ENCODE measurements around the gene ACTL9. TPM values are rescaled to one million over a fixed set of nuclear protein-coding genes. Genes with fewer than 3 reads are reported as not detected.

ACTL9 gene
- total and polyA plus RNA-seq, 2 donors (not counting 3 experiments of a cell fraction or from before 2014, with no cell fraction given), result not detected

GRCh38 chr19:8703223-8703622 lies 4.6 kb upstream of the ACTL9 start:
- Histone ChIP-seq H3K9me1 (replicated peaks; ENCODE audit: control insufficient read depth, extremely low read depth, insufficient read depth, low read length) (no peaks in the 10 kb centered on the region), H3K4me1 (ENCODE audit: control insufficient read depth, extremely low read depth, insufficient read depth, low read length) (no peaks in the 10 kb centered on the region), H3K27me3 (ENCODE audit: control insufficient read depth in 2 of 2, insufficient read depth in 2 of 2, low read length in 2 of 2) (no peaks in the 10 kb centered on the region), H4K20me1 (replicated peaks; ENCODE audit: control insufficient read depth, extremely low read depth, insufficient read depth, low read length) (no peaks in the 10 kb centered on the region), H3K36me3 (ENCODE audit: control insufficient read depth in 2 of 2, extremely low read depth in 1 of 2, insufficient read depth in 2 of 2, low read length in 2 of 2) (no peaks in the 10 kb centered on the region), H2AFZ (ENCODE audit: low read depth, low read length) (no peak overlapping the region), H3K79me2 (ENCODE audit: control insufficient read depth, insufficient read depth, low read length) (no peaks in the 10 kb centered on the region), H3K9ac (replicated peaks; ENCODE audit: extremely low read depth, insufficient read depth, low read length) (no peak overlapping the region), H3K27ac (ENCODE audit: insufficient read depth, low read depth, low read length) (no peak overlapping the region), H3K4me2 (ENCODE audit: insufficient read depth, low read length) (no peak overlapping the region), H3K9me3 (replicated peaks; ENCODE audit: control insufficient read depth, insufficient read depth, low read length) (no peaks in the 10 kb centered on the region), H3K4me3 (replicated peaks in 1 of 3; ENCODE audit: insufficient read depth in 1 of 3, low read depth in 1 of 3, low read length in 3 of 3) (no peak overlapping the region)
- no TSS peak for BruUV-seq (replicated peaks)
- ChIA-PET POLR2A (no interaction called here), CTCF (no interaction called here)
- FAIRE-seq (no peak), DNase-seq (ENCODE audit: low read depth, low spot score) (no peak)
- intact Hi-C loops (cut with micrococcal nuclease), result no loop called here
- TF ChIP-seq EZH2 (IDR thresholded peaks at IDR 0.05; ENCODE audit: borderline replicate concordance, low read depth, low read length, severe bottlenecking) (no peak), FOS (IDR thresholded peaks at IDR 0.05; ENCODE audit: borderline replicate concordance, insufficient read depth, low read length) (no peak), MYC (IDR thresholded peaks at IDR 0.05; ENCODE audit: low read depth, low read length) (no peak), POLR2A (IDR thresholded peaks at IDR 0.05; ENCODE audit: low read depth, low read length) (no peak), JUN (IDR thresholded peaks at IDR 0.05; ENCODE audit: borderline replicate concordance, insufficient read depth, insufficient read length, low read depth) (no peak), GATA2 (IDR thresholded peaks at IDR 0.05; ENCODE audit: insufficient read depth, insufficient read length, low read depth, low read length) (no peak), MAX (IDR thresholded peaks at IDR 0.05; ENCODE audit: insufficient read depth, insufficient read length) (no peak), POLR2AphosphoS5 (IDR thresholded peaks at IDR 0.05; ENCODE audit: insufficient read depth, low read depth, low read length) (no peak)
- TF ChIP-seq, protein P1, sequence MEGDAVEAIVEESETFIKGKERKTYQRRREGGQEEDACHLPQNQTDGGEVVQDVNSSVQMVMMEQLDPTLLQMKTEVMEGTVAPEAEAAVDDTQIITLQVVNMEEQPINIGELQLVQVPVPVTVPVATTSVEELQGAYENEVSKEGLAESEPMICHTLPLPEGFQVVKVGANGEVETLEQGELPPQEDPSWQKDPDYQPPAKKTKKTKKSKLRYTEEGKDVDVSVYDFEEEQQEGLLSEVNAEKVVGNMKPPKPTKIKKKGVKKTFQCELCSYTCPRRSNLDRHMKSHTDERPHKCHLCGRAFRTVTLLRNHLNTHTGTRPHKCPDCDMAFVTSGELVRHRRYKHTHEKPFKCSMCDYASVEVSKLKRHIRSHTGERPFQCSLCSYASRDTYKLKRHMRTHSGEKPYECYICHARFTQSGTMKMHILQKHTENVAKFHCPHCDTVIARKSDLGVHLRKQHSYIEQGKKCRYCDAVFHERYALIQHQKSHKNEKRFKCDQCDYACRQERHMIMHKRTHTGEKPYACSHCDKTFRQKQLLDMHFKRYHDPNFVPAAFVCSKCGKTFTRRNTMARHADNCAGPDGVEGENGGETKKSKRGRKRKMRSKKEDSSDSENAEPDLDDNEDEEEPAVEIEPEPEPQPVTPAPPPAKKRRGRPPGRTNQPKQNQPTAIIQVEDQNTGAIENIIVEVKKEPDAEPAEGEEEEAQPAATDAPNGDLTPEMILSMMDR (IDR thresholded peaks at IDR 0.05; ENCODE audit: extremely low read depth in 1 of 2, insufficient read depth in 1 of 2, low read depth in 1 of 2, low read length in 2 of 2), result no peak
- dilution Hi-C loops (cut with MboI; ENCODE audit: extremely low pct_ligation_motif_present, low sequenced_read_pairs), result no loop called here
